ENCODE measurements around the gene DNAH8.
A peak's percentile ranks its signal among the peaks of the same experiment; 100 is the strongest.

The DNAH8 gene

GRCh38 chr6:38957426-38957825 is 242.3 kb downstream of the DNAH8 start:
- no peak for DNase-seq

GRCh38 chr6:38959138-38959537 is 244.0 kb downstream of the DNAH8 start:
- DNase-seq, result no peak

- DNase-seq, result no peak
Measured at GRCh38 chr6:38968702-38969149, 253.6 kb downstream of the DNAH8 start.

- peak in 2 of 58 donors; percentile 26 to 47 for DNase-seq
Measured at GRCh38 chr6:38973178-38974057, 258.3 kb downstream of the DNAH8 start.

GRCh38 chr6:38974389-38975151 is 259.5 kb downstream of the DNAH8 start:
- DNase-seq, result no peak

- DNase-seq, result no peak
Measured at GRCh38 chr6:38975621-38976049, 260.5 kb downstream of the DNAH8 start.

- DNase-seq, result no peak
Measured at GRCh38 chr6:38976051-38976450, 260.9 kb downstream of the DNAH8 start.

GRCh38 chr6:38976801-38977500 is 261.8 kb downstream of the DNAH8 start:
- DNase-seq, result no peak

GRCh38 chr6:38978139-38978704 is 263.1 kb downstream of the DNAH8 start:
- DNase-seq, result no peak

- no peak for DNase-seq
Measured at GRCh38 chr6:38982470-38982869, 267.4 kb downstream of the DNAH8 start.

- DNase-seq, result no peak
Measured at GRCh38 chr6:38984723-38985122, 269.6 kb downstream of the DNAH8 start.

- DNase-seq, result no peak
Measured at GRCh38 chr6:38985839-38986238, 270.7 kb downstream of the DNAH8 start.

- DNase-seq, result no peak
Measured at GRCh38 chr6:38987503-38987902, 272.4 kb downstream of the DNAH8 start.

GRCh38 chr6:38988736-38989449 is 273.8 kb downstream of the DNAH8 start:
- no peak for DNase-seq

- DNase-seq, result no peak
Measured at GRCh38 chr6:38990475-38990874, 275.4 kb downstream of the DNAH8 start.

- no peak for DNase-seq
Measured at GRCh38 chr6:38996676-38997075, 281.6 kb downstream of the DNAH8 start.

GRCh38 chr6:38997128-38997761 is 282.1 kb downstream of the DNAH8 start:
- DNase-seq, result peak in 2 of 58 donors; percentile 1 to 2

- DNase-seq, result no peak
Measured at GRCh38 chr6:39003072-39003471, 288.0 kb downstream of the DNAH8 start.

- no peak for DNase-seq
Measured at GRCh38 chr6:39003492-39003891, 288.4 kb downstream of the DNAH8 start.

- DNase-seq, result no peak
Measured at GRCh38 chr6:39004801-39005200, 289.7 kb downstream of the DNAH8 start.

Data from anterior cingulate cortex (tissue), 58 donors.